ENCODE results near the gene SGCD. TPM values are rescaled to one million over a fixed set of nuclear protein-coding genes. Genes with fewer than 3 reads are reported as not detected.
A peak's percentile ranks its signal among the peaks of the same experiment; 100 is the strongest.

SGCD gene
- total and polyA plus RNA-seq, 12 donors = 1.0 to 30.4 (median 9.4) TPM

GRCh38 chr5:156474251-156474650 lies 147.3 kb downstream of the SGCD start:
- H3K9me3 ChIP-seq (replicated peaks in 1 of 3) = no peaks in the 10 kb centered on the region
- H3K4me1 ChIP-seq (replicated peaks in 1 of 2) = peaks cover 13 to 16% of the 10 kb centered on the region in 2 donors
- TF ChIP-seq CTCF (IDR thresholded peaks at IDR 0.05) = no peak
- no peak for TF ChIP-seq POLR2A (IDR thresholded peaks at IDR 0.05)
- 70 to 81% (median 74%) methylated on average over 2 to 5 of the region's 5 CpGs for WGBS, 4 donors
- no peak overlapping the region for H3K4me3 ChIP-seq
- H3K27ac ChIP-seq = no peak overlapping the region
- H3K36me3 ChIP-seq (replicated peaks in 1 of 2) = no peaks in the 10 kb centered on the region
- peak in 1 of 7 donors; percentile 15 for DNase-seq
- intact Hi-C loops (cut with DNase I) = no loop called here
- no peaks in the 10 kb centered on the region for H3K27me3 ChIP-seq

GRCh38 chr5:156475182-156476157 lies 148.5 kb downstream of the SGCD start:
- H3K27ac ChIP-seq = peak overlapping the region in 1 of 5 donors; percentile 29
- no peaks in the 10 kb centered on the region for H3K27me3 ChIP-seq
- H3K4me1 ChIP-seq (replicated peaks in 1 of 2) = peaks cover 13 to 16% of the 10 kb centered on the region in 2 donors
- intact Hi-C loops (cut with DNase I) = no loop called here
- H3K9me3 ChIP-seq (replicated peaks in 1 of 3) = no peaks in the 10 kb centered on the region
- TF ChIP-seq POLR2A (IDR thresholded peaks at IDR 0.05) = no peak
- no peak for TF ChIP-seq CTCF (IDR thresholded peaks at IDR 0.05)
- 57 to 59% (median 58%) methylated on average over 4 of the region's 4 CpGs for WGBS, 4 donors
- no peaks in the 10 kb centered on the region for H3K36me3 ChIP-seq (replicated peaks in 1 of 2)
- H3K4me3 ChIP-seq = no peak overlapping the region
- peak; percentile 21 to 79 (median 74) for DNase-seq

GRCh38 chr5:156476158-156476551 lies 149.2 kb downstream of the SGCD start:
- peaks cover 13 to 16% of the 10 kb centered on the region in 2 donors for H3K4me1 ChIP-seq (replicated peaks in 1 of 2)
- H3K4me3 ChIP-seq = no peak overlapping the region
- no peaks in the 10 kb centered on the region for H3K27me3 ChIP-seq
- intact Hi-C loops (cut with DNase I) = no loop called here
- 69 to 77% (median 72%) methylated on average over 3 of the region's 3 CpGs for WGBS, 4 donors
- no peak for TF ChIP-seq CTCF (IDR thresholded peaks at IDR 0.05)
- TF ChIP-seq POLR2A (IDR thresholded peaks at IDR 0.05) = no peak
- H3K9me3 ChIP-seq (replicated peaks in 1 of 3) = no peaks in the 10 kb centered on the region
- no peak for DNase-seq
- H3K36me3 ChIP-seq (replicated peaks in 1 of 2) = no peaks in the 10 kb centered on the region
- peak overlapping the region in 1 of 5 donors; percentile 29 for H3K27ac ChIP-seq

GRCh38 chr5:156476678-156477077 lies 149.7 kb downstream of the SGCD start:
- WGBS, 4 donors = 58 to 83% (median 64%) methylated on average over 2 of the region's 2 CpGs
- H3K27me3 ChIP-seq = no peaks in the 10 kb centered on the region
- no peaks in the 10 kb centered on the region for H3K36me3 ChIP-seq (replicated peaks in 1 of 2)
- H3K27ac ChIP-seq = no peak overlapping the region
- no peak for TF ChIP-seq CTCF (IDR thresholded peaks at IDR 0.05)
- TF ChIP-seq POLR2A (IDR thresholded peaks at IDR 0.05) = no peak
- no peak for DNase-seq
- peaks cover 13 to 16% of the 10 kb centered on the region in 2 donors for H3K4me1 ChIP-seq (replicated peaks in 1 of 2)
- no peaks in the 10 kb centered on the region for H3K9me3 ChIP-seq (replicated peaks in 1 of 3)
- no peak overlapping the region for H3K4me3 ChIP-seq
- intact Hi-C loops (cut with DNase I) = no loop called here
